ENCODE results near the gene HIVEP2.

- TF ChIP-seq CTCF (IDR thresholded peaks at IDR 0.05) (no peak), POLR2A (IDR thresholded peaks at IDR 0.05) (no peak)
Measured at GRCh38 chr6:142946181-142946923, 1.4 kb upstream of the HIVEP2 start.
